ENCODE measurements around the gene U2SURP.
A peak's percentile ranks its signal among the peaks of the same experiment; 100 is the strongest.
"Not testable (repeated sequence)": the region's sequence is repeated elsewhere in the genome, so short reads cannot be mapped to it uniquely, and the experiment has no call there.

The U2SURP gene

DNA sequence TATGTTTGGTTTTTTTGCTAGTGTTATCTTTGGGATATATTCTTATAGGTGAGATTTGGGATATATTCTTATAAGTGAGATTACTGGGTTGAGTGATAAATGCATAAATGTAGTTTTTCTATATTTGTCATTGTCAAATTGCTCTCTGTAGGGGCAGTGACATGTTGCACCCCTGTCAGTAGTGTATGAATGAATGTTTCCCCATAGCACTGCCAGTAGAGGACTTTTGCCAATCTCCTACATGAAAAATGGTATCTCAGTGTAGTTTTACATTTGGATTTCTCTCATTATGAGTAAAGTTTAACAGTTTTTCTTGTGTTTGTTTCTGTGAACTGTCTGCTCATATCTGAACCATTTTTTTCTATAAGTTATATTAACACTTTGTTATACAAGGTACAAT lies 13.6 kb downstream of the U2SURP start:
- no peak for DNase-seq (ENCODE audit: low spot score)

DNA sequence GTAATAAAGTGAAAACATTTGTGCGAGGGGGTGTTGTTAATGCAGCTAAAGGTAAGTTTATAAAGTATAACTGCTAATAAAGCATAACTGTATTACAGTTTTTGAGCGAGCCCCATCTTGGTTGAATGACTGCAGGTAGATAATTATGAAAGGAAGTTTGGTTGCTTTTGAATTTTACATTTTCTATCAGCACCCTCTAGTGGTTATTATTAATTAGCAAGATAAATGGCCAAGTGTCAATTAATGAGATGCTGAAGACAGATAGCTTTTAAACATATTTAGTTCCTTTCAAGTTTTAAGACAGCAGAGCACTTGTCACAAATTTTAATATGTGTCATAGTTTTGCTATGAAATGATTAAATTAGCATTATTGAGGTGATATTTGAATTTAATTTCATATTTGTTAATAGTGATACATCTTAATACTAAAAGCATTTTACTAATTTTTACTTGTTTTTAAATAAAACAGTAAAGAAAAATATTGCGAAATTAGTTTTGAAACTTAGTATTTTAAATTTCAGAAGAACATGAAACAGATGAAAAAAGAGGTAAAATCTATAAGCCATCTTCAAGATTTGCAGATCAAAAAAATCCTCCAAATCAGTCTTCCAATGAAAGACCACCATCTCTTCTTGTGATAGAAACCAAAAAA lies 15.1 kb downstream of the U2SURP start:
- DNase-seq (ENCODE audit: low spot score) = peak; percentile 70

- no peak for DNase-seq (ENCODE audit: low spot score)
Measured at GRCh38 chr3:143024351-143024960, 23.1 kb downstream of the U2SURP start.

GRCh38 chr3:143031327-143031726 lies 30.0 kb downstream of the U2SURP start:
- DNase-seq (ENCODE audit: low spot score) = no peak

DNA sequence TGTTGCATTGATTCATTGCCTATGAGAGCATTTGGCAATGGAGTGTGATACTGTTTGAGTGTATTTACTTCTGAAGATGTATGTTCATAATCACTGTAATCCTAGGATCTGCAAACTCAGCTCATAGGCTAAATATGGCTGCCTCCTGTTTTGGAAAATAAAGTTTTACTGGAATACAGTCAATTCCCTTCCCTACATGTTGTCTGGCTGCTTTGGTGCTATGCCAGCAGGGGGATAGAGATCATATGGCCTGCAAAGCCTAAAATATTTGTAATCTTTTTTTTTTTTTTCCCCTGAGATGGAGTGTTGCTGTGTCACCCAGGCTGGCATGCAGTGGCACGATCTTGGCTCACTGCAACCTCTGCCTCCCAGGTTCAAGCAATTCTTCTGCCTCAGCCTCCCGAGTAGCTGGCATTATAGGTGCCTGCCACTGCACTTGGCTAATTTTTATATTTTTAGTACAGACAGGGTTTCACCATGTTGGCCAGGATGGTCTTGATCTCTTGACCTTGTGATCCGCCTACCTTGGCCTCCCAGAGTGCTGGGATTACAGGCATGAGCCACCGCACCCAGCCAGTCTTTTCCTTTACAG lies 30.5 kb downstream of the U2SURP start:
- not testable (repeated sequence) for DNase-seq (ENCODE audit: low spot score)

DNA sequence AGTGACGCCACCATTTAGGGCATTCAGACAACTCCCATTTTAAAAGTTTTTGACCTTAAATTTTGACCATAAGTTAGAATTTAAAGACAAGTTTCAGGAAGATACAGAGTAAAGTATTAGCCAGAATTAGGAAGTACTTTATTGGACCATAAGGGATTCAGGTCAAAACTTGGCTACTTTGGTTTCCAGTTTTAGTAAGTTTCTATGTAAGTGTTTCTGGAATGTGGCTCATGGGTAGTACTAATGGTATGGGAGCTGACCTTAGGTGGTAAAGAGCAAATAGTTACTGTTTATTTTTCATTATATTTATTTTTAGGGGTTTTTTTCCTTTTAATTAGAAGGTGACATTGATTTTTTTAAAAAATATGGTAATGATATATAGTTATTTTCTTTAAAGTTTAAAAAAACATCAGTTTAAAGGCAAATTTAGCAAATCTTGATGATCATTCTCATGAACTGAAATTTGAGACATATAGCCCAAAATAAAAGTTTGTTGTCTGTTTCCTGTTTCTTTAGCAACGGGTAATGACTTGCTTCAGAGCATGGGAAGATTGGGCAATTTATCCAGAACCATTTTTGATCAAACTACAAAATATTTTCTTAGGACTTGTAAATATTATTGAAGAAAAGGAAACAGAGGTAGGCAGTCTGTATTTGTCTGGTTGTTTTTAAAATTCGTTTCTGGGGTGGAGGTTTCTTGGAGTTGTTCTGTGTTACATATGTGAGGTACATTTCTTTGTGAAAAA lies 34.3 kb downstream of the U2SURP start:
- no peak for DNase-seq (ENCODE audit: low spot score)

- peak; percentile 26 for DNase-seq (ENCODE audit: low spot score)
Measured at GRCh38 chr3:143036557-143036956, 35.2 kb downstream of the U2SURP start.

DNA sequence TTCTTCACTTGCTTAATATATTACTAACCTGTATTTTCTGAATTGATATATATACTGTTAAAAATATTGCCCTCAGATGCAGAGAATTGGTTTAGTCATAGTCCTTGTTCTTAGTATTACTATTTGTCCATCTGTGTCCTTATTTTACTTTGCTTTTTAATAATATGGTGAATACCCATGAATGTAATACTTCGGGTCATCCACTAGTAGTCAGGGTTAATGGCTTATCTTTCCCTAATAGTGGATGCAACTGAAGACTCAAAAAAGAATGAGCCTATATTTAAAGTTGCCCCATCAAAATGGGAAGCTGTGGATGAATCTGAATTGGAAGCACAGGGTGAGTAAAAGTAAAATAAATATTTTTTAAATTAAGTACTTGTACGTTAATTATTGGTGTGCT lies 36.5 kb downstream of the U2SURP start:
- peak; percentile 36 for DNase-seq (ENCODE audit: low spot score)

DNA sequence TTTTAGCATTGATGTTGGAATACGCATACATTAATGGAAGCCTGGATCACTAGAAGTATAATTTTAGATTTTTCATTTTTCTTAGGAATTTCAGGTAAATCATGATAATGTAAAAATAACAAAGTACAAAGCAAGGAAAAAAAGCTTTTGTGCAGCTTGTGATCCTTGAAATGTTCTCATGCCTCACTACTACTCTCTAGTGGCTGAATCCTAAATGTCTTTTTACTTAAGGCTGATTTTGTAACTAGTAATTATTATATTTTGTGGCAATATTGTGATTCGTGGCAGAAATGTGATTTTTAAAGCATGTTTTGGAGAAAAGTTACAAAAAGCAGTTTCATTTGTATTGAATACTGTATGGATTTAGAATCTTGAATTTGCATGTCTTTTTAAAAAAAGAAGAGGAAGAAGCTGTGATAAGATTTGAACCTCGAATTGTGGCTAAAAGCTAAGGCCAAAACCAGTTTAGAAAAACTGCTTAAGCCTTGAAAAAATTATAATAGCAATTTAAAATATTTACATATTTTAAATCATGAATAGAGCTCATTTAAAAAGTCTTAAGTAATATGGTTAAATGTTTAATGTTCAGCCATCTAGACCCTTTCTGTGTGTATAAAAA lies 39.0 kb downstream of the U2SURP start:
- peak; percentile 59 for DNase-seq (ENCODE audit: low spot score)

- no peak for DNase-seq (ENCODE audit: low spot score)
Measured at GRCh38 chr3:143041903-143042302, 40.5 kb downstream of the U2SURP start.

DNA sequence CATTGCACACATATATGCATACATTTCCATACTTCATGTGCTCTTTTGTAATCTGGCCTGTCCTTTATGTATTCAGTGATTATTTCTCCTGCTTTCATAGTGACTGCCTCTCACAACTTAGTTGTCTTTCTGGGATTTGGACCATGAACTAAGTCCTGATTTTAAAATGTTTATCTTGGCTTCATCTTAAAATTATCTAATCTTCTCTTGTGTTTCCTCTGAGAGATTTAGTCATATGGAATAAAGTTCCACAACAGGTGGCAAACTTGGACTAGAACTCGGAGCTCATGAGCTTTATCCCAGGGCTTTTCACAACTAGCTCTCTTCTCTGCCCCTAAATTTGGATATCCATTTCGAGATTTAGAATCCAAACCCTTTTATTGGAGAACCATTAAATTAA lies 44.3 kb downstream of the U2SURP start:
- DNase-seq (ENCODE audit: low spot score) = no peak

DNA sequence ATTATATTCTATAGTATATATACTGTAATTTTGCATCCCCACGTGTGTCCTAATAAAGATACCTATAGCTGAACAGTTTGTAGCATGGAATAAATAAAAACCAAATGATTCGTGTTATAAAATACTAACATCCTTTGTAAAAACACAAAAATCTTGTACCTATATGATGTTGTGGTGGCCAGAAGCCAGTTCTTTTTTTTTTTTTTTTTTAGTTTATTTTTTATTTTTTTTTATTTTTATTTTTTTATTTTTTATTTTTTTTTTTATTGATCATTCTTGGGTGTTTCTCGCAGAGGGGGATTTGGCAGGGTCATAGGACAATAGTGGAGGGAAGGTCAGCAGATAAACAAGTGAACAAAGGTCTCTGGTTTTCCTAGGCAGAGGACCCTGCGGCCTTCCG lies 44.7 kb downstream of the U2SURP start:
- not testable (repeated sequence) for DNase-seq (ENCODE audit: low spot score)

- no peak for DNase-seq (ENCODE audit: low spot score)
Measured at GRCh38 chr3:143054011-143054410, 52.6 kb downstream of the U2SURP start.

- no peak for DNase-seq (ENCODE audit: low spot score)
Measured at GRCh38 chr3:143056372-143056771, 55.0 kb downstream of the U2SURP start.

GRCh38 chr3:143060906-143061305 lies 59.5 kb downstream of the U2SURP start:
- no peak for DNase-seq (ENCODE audit: low spot score)

GRCh38 chr3:143063018-143063417 lies 61.6 kb downstream of the U2SURP start:
- DNase-seq (ENCODE audit: low spot score) = no peak

DNA sequence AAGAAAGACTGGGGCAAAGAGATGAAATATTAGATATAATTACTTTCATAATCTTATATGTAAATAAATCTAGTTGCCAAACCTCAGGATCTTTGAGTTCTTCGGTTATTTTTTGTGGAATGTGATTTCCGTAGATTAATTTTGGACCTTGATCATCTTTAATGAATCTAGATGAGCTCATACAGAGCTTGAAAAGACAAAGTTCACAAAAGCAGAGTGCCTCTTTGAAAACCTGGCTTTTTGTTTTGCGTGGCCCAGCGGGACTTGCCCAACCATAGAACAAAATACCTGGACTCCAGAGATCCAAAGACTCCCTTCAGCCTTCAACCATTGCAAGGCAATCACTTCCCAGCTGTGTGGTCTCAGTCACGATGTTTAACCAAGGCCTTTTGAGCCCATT lies 63.4 kb downstream of the U2SURP start:
- no peak for DNase-seq (ENCODE audit: low spot score)

DNA sequence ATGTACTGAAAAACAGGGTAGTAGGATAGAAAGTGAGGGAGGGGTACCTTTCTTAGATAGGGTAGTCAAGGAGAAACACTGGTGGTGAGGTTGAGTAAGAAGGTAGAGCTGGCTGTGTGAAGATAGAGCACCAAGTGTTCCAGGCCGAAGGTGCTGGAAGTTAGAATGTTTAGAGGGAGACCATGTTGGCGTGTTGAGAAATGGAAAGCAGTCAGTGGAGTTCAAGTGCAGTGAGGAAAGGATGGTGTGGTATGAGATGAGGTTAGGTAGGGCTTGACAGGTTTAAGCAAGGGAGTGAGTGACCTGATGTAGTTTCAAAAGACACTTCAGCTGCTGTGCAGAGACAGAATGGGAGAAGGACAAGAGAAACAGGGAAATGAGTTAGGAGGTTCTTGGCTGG lies 64.0 kb downstream of the U2SURP start:
- DNase-seq (ENCODE audit: low spot score) = no peak

- DNase-seq (ENCODE audit: low spot score) = no peak
Measured at GRCh38 chr3:143066033-143066432, 64.7 kb downstream of the U2SURP start.

- DNase-seq (ENCODE audit: low spot score) = no peak
Measured at GRCh38 chr3:143067201-143067600, 65.8 kb downstream of the U2SURP start.

GRCh38 chr3:143068059-143068458 lies 66.7 kb downstream of the U2SURP start:
- no peak for DNase-seq (ENCODE audit: low spot score)

- DNase-seq (ENCODE audit: low spot score) = no peak
Measured at GRCh38 chr3:143070977-143071551, 69.7 kb downstream of the U2SURP start.
